ENCODE data around the gene MYCN.

- TF ChIP-seq, protein P1, sequence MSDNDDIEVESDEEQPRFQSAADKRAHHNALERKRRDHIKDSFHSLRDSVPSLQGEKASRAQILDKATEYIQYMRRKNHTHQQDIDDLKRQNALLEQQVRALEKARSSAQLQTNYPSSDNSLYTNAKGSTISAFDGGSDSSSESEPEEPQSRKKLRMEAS (IDR thresholded peaks at IDR 0.05; ENCODE audit: low read depth, low read length) = no peak
- TF ChIP-seq CTCF (IDR thresholded peaks at IDR 0.05; ENCODE audit: low read depth, low read length) = no peak
These were observed 46.5 kb upstream of the MYCN start for GRCh38 chr2:15893689-15894480.

Measured in NB4 (cell line).